Activated CD4-positive, alpha-beta T cell treated with anti-CD3 and anti-CD28 coated beads, Interleukin-10, Interleukin-2, amounts not matched to agents 100 ng/mL and 50 ng/mL, durations not matched to agents 16 hours and 8 hours (primary cell): Measurements from ENCODE around the gene CST7.

Experiments used
- DNase-seq: peaks from one replicate; pipeline ENCODE4 v3.0.0-alpha.2; 2020

CST7 gene

GRCh38 chr20:25006431-25007167 is 57.5 kb downstream of the CST7 start:
- DNase-seq = no peak

GRCh38 chr20:25007491-25008305 is 58.6 kb downstream of the CST7 start:
- no peak for DNase-seq

GRCh38 chr20:25008388-25009217 is 59.5 kb downstream of the CST7 start:
- DNase-seq = no peak
